ENCODE measurements around the gene TUBGCP6.

Gene TUBGCP6

GRCh38 chr22:50251477-50252081 is 6.8 kb upstream of the TUBGCP6 start:
- FAIRE-seq (no peak), DNase-seq (ENCODE audit: insufficient read length, low spot score) (no peak)

- FAIRE-seq (peak; percentile 72), DNase-seq (ENCODE audit: insufficient read length, low spot score) (no peak)
Observed at GRCh38 chr22:50250555-50251476, 6.0 kb upstream of the TUBGCP6 start, which contains the start of gene HDAC10. Gene HDAC10, minus strand, starts transcription at chr22:50251265. Its CDS starts 233 bp downstream, at chr22:50251032.

- DNase-seq (ENCODE audit: insufficient read length, low spot score) = no peak
- no peak for FAIRE-seq
Observed at GRCh38 chr22:50250249-50250554, 5.4 kb upstream of the TUBGCP6 start.

GRCh38 chr22:50249341-50250248 is 4.8 kb upstream of the TUBGCP6 start:
- DNase-seq (ENCODE audit: insufficient read length, low spot score) (no peak), FAIRE-seq (no peak)

GRCh38 chr22:50248196-50249081 is 3.6 kb upstream of the TUBGCP6 start:
- FAIRE-seq = no peak
- no peak for DNase-seq (ENCODE audit: insufficient read length, low spot score)

GRCh38 chr22:50247748-50248147 is 2.9 kb upstream of the TUBGCP6 start:
- FAIRE-seq = no peak

GRCh38 chr22:50246242-50247175 is 1.7 kb upstream of the TUBGCP6 start:
- FAIRE-seq (no peak), DNase-seq (ENCODE audit: insufficient read length, low spot score) (no peak)

More at GRCh38 chr22:50247748-50248147, 2.9 kb upstream of the TUBGCP6 start:
- DNase-seq (ENCODE audit: insufficient read length, low spot score) = no peak

GRCh38 chr22:50245214-50246072 is 620 bp upstream of the TUBGCP6 start:
- no peak for DNase-seq (ENCODE audit: insufficient read length, low spot score)
- no peak for FAIRE-seq

- FAIRE-seq = no peak
- DNase-seq (ENCODE audit: insufficient read length, low spot score) = no peak
Observed at GRCh38 chr22:50243685-50244419, 971 bp downstream of the TUBGCP6 start.

- DNase-seq (ENCODE audit: insufficient read length, low spot score) = no peak
- FAIRE-seq = no peak
Observed at GRCh38 chr22:50242406-50242949, 2.3 kb downstream of the TUBGCP6 start.

- DNase-seq (ENCODE audit: insufficient read length, low spot score) = no peak
- FAIRE-seq = no peak
Observed at GRCh38 chr22:50238755-50239154, 6.1 kb downstream of the TUBGCP6 start.

GRCh38 chr22:50236731-50237409 is 8.0 kb downstream of the TUBGCP6 start:
- DNase-seq (ENCODE audit: insufficient read length, low spot score) (no peak), FAIRE-seq (no peak)

- FAIRE-seq = no peak
- DNase-seq (ENCODE audit: insufficient read length, low spot score) = no peak
Observed at GRCh38 chr22:50233223-50233622, 11.6 kb downstream of the TUBGCP6 start.

GRCh38 chr22:50232481-50233151 is 12.2 kb downstream of the TUBGCP6 start:
- DNase-seq (ENCODE audit: insufficient read length, low spot score) (no peak), FAIRE-seq (no peak)

- DNase-seq (ENCODE audit: insufficient read length, low spot score) (no peak), FAIRE-seq (no peak)
Observed at GRCh38 chr22:50229370-50229769, 15.5 kb downstream of the TUBGCP6 start.

- DNase-seq (ENCODE audit: insufficient read length, low spot score) (no peak), FAIRE-seq (no peak)
Observed at GRCh38 chr22:50228366-50228765, 16.5 kb downstream of the TUBGCP6 start.

All from HTR-8/SVneo (cell line).